ENCODE data around the gene ACAN. TPM values are rescaled to one million over a fixed set of nuclear protein-coding genes. Genes with fewer than 3 reads are reported as not detected.

ACAN gene
- total RNA-seq: 0.17 TPM in 1 of 2 replicates, not detected in the other

DNA sequence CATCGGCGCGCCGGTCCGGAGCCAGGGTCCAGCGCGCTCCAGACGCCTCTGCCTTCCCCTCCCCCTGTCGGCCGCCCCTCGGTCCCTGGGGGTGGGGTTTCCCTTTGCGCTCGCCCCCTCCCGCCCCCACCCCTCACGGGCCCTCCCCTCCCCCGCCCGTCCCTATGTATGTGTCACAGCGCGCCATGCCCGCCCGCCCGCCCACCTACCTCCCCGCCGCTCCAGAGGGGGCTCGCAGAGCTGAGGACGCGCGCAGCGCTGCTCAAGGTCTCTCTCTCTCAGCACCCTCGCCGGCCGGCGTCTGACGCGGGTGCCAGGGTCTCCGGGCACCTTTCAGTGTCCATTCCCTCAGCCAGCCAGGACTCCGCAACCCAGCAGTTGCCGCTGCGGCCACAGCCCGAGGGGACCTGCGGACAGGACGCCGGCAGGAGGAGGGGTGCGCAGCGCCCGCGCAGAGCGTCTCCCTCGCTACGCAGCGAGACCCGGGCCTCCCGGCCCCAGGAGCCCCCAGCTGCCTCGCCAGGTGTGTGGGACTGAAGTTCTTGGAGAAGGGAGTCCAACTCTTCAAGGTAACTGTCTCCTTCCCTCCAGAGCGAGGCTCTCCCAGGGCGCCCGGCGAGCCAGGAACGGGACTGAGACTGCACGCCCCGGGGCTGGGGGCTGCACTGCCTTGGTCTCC is at the start of gene ACAN:
ACAN (plus strand) TSS at position 196 of the 679 bp plus-strand sequence. CDS start 32,771 bp downstream, outside the sequence.

DNA sequence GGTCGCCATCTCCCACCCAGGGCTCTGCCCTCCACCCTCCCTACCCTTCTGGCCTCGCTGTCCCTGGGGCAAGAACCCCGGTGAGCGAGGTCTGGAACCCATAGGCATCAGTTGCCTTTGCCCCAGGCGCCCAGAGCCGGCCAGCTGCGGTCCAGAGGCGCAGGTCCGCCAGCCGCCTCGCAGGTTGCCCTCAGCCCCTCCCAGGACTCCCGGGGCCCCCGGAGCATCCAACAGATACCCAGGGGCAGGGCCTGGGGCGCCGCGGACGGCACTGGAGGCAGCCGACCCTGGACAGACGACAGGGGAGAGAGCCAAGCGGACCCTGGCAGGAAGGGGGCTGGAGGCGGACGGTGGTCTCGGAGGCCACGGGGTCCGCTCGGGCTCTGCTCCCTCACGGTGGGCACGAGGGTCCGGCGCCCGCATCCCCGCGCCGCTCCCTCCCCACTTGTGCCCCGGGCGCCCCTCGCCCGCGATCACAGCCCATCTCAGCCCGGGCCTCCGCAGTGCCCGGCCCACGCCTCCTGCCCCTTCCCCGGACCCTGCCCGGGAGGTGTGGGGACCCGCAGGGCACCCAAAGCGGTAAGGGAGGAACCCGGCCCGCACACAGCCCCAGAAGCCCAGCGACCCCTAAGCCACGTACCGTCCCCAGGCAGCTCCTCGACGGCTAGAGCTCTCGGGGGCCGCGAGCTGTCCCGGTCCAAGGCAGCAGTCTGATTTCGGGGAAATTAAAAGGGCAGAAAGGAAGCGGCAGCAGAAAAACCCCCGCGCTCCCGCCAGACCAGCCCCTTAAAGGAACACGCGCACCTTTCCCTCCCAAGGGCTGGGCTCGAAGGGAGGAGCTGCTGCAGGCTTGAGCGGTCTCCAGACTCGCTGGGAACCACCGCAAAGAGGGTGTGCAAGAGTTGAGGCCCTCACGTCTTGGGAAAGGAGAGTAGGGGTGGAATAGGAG is 91.9 kb downstream of the ACAN start, which contains the start of gene HAPLN3:
HAPLN3 (minus strand) TSS at position 726 of the 949 bp plus-strand sequence. CDS start 8,246 bp downstream, outside the sequence.

DNA sequence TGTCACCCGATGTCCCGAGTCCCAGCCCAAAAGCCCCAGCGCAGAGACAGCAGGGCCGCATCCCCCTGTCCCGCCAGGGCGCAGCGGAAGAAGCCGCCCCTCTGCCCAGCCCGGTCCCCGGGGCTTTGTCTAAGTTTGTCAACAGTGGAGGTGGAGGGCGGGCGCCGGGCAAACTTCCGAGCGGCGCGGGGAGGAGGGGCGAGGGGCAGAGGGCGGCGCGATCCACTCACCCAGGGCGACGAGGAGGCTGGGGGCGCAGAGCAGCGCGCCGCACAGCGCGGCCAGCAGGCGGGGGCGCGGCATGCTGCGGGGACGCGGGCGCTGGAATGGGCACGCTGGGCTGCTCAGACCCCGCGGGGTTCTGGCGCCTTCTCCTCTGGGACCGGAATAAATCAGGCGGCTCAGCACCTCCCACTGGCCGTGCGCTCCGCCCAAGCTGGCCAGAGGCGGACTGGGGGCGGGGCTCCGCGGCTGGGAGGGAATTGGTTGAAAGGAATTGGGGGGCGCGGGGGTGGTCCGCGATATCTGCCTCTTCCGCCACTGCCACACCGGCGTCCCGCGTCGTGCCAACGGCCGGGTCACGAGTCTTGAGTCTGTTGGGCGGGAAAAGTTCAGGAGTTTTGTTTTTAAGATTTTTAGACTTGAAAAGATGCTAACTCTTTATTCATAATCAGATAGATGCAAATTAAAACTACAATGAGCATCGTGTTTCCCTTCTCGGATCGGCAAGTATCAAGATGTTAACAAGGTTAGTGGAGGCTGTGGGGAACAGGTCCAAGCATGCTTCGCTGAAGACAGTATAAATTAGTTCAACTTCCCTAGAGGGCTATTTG is 110.0 kb downstream of the ACAN start, which contains the start of gene MFGE8:
MFGE8 (minus strand) TSS at position 363 of the 833 bp plus-strand sequence; CDS start at position 303, 60 bp downstream.

Other genes with a start within 250 kb of the ACAN start
- gene AEN, start 182.1 kb upstream of the ACAN start, total RNA-seq: 17.9 and 18.5 TPM in 2 replicates
- 2.0 and 3.3 TPM in 2 replicates for gene ISG20, start 164.4 kb upstream of the ACAN start, total RNA-seq
- 3.7 and 13.7 TPM in 2 replicates for gene HAPLN3, start 92.1 kb downstream of the ACAN start, total RNA-seq
- 484 and 626 TPM in 2 replicates for gene MFGE8, start 109.9 kb downstream of the ACAN start, total RNA-seq

Measured in pericardium fibroblast (primary cell).